Caco-2 (cell line): ENCODE results near the gene RAB3A. TPM values are rescaled to one million over a fixed set of nuclear protein-coding genes. Genes with fewer than 3 reads are reported as not detected.

Experiments used
- BruUV-seq: library from RNA; stranded (reverse); fragments of 400-500 nt; replicated peaks from 2 replicates; lab custom pipeline; 2021; lab: Mats Ljungman, UMichigan
- CTCF ChIA-PET: fragments of 300-600 bp; sonication (Branson Sonifier 250); formaldehyde crosslinking; loops from one replicate; lab custom pipeline; 2022; ENCODE audit warnings: antibody characterized with exemption; lab: Charles Lee
- POLR2A ChIA-PET: fragments of 300-600 bp; sonication (Branson Sonifier 250); formaldehyde crosslinking; loops from one replicate; lab custom pipeline; 2022; ENCODE audit warnings: antibody characterized with exemption; lab: Charles Lee
- DNase-seq, 2 experiments: peaks; one replicate each; pipeline versions ENCODE4 v3.0.0 to v3.0.0-alpha.2; 2020 to 2022
- H3K27me3 ChIP-seq: replicated peaks from 2 replicates; pipeline ENCODE4 v1.6.0; 2011; ENCODE audit warnings: low read length; ENCODE audit not compliant: control insufficient read depth, insufficient read depth
- H3K36me3 ChIP-seq: 2 replicates; pipeline ENCODE4 v1.5.1; 2011; ENCODE audit warnings: low read length; ENCODE audit not compliant: control insufficient read depth, insufficient read depth
- H3K4me1 ChIP-seq: fragments of 250-450 bp; sonication (Bioruptor Pico); 2 replicates; pipeline ENCODE4 v1.5.1; 2020; ENCODE audit warnings: mild to moderate bottlenecking
- H3K4me3 ChIP-seq: 2 replicates; pipeline ENCODE4 v1.5.1; 2011; ENCODE audit warnings: low read depth, mild to moderate bottlenecking, control low read depth, low read length
- H3K9me3 ChIP-seq: fragments of 250-450 bp; sonication (Bioruptor Pico); 2 replicates; pipeline ENCODE4 v1.5.1; 2020; ENCODE audit warnings: mild to moderate bottlenecking, moderate library complexity
- H3K27ac Mint-ChIP-seq: one replicate; pipeline ENCODE4 v1.8.0; 2022; ENCODE audit warnings: mixed read lengths; ENCODE audit not compliant: unreplicated experiment
- H3K27me3 Mint-ChIP-seq: one replicate; pipeline ENCODE4 v1.8.0; 2022; ENCODE audit warnings: mixed read lengths; ENCODE audit not compliant: insufficient read depth, unreplicated experiment
- H3K36me3 Mint-ChIP-seq: one replicate; pipeline ENCODE4 v1.8.0; 2022; ENCODE audit warnings: mild to moderate bottlenecking, mixed read lengths; ENCODE audit not compliant: insufficient read depth, unreplicated experiment
- H3K4me1 Mint-ChIP-seq: one replicate; pipeline ENCODE4 v1.8.0; 2022; ENCODE audit warnings: low read depth, mixed read lengths; ENCODE audit not compliant: unreplicated experiment
- H3K4me3 Mint-ChIP-seq: one replicate; pipeline ENCODE4 v1.8.0; 2022; ENCODE audit warnings: mild to moderate bottlenecking, moderate library complexity, mixed read lengths; ENCODE audit not compliant: unreplicated experiment
- H3K9me3 Mint-ChIP-seq: one replicate; pipeline ENCODE4 v1.8.0; 2022; ENCODE audit warnings: mixed read lengths; ENCODE audit not compliant: unreplicated experiment
- CTCF ChIP-seq, 2 experiments: fragments of 200-600 bp in 1 of 2; IDR thresholded peaks; 1 replicate in 1 of 2; 2 replicates in 1 of 2; pipeline versions ENCODE4 v1.5.1 to v1.8.0; 2011 to 2022; ENCODE audit warnings: antibody characterized with exemption in 1 of 2, control low read depth in 1 of 2, inconsistent platforms in 1 of 2, low read depth in 1 of 2, low read length in 1 of 2, mild to moderate bottlenecking in 1 of 2, moderate library complexity in 1 of 2; ENCODE audit not compliant: insufficient read depth in 1 of 2, severe bottlenecking in 1 of 2, unreplicated experiment in 1 of 2
- intact Hi-C: fragments of 100-400 bp; cut with micrococcal nuclease; formaldehyde crosslinking; loops from one replicate; pipeline ENCODE4 v1.10.0; 2022; ENCODE audit not compliant: unreplicated experiment
- total RNA-seq: library from RNA; stranded (reverse); gene quantifications from 2 replicates; pipeline ENCODE4 v1.2.3, GENCODE V29; 2022

RAB3A gene
- total RNA-seq, 1 experiment from 2014 or later = 2.3 TPM

- peak; percentile 60 to 81 for DNase-seq
- Histone ChIP-seq H3K4me1 (no peaks in the 10 kb centered on the region), H3K9me3 (no peaks in the 10 kb centered on the region), H3K4me3 (no peak overlapping the region), H3K36me3 (no peaks in the 10 kb centered on the region), H3K27me3 (no peaks in the 10 kb centered on the region)
- Mint-ChIP-seq H3K9me3 (no peaks in the 10 kb centered on the region), H3K4me3 (no peak overlapping the region), H3K27me3 (no peaks in the 10 kb centered on the region), H3K4me1 (peaks cover 6% of the 10 kb centered on the region), H3K27ac (no peak overlapping the region), H3K36me3 (no peaks in the 10 kb centered on the region)
- CTCF ChIA-PET = interaction anchor here (0.5 to 2.7 kb wide), 19 partner anchors 10 to 139 kb away, joined by 3 to 33 read pairs (median 5); partner anchors contain the start of genes MPV17L2 and RAB3A
- intact Hi-C loops = loop anchor here (1.0 to 2.0 kb wide), 3 partner anchors 23 to 47 kb away; partner anchors contain the start of gene RAB3A
- POLR2A ChIA-PET = interaction anchor here (0.6 kb wide), 1 partner anchor 71 kb away, joined by 13 read pairs; no protein-coding TSS in a partner anchor
- BruUV-seq = no TSS peak
- TF ChIP-seq CTCF (IDR thresholded peaks at IDR 0.05; ENCODE audit: insufficient read depth in 1 of 2, low read depth in 1 of 2, low read length in 1 of 2, severe bottlenecking in 1 of 2, unreplicated experiment in 1 of 2) = peak; percentile 87 to 97
Observed at GRCh38 chr19:18251587-18252369, 47.9 kb upstream of the RAB3A start.

GRCh38 chr19:18249834-18250233 is 46.0 kb upstream of the RAB3A start:
- ChIA-PET CTCF (interaction anchor here (0.7 to 2.0 kb wide), 3 partner anchors 30 to 136 kb away, joined by 6 to 8 read pairs (median 7); no protein-coding TSS in a partner anchor), POLR2A (no interaction called here)
- Histone ChIP-seq H3K9me3 (no peaks in the 10 kb centered on the region), H3K4me1 (no peaks in the 10 kb centered on the region), H3K36me3 (no peaks in the 10 kb centered on the region), H3K4me3 (no peak overlapping the region), H3K27me3 (no peaks in the 10 kb centered on the region)
- H3K4me1 Mint-ChIP-seq = no peaks in the 10 kb centered on the region
- H3K27ac Mint-ChIP-seq = no peak overlapping the region
- no TSS peak for BruUV-seq
- no peaks in the 10 kb centered on the region for H3K9me3 Mint-ChIP-seq
- TF ChIP-seq CTCF (IDR thresholded peaks at IDR 0.05; ENCODE audit: insufficient read depth in 1 of 2, low read depth in 1 of 2, low read length in 1 of 2, severe bottlenecking in 1 of 2, unreplicated experiment in 1 of 2) = no peak
- intact Hi-C loops = no loop called here
- no peak for DNase-seq
- no peaks in the 10 kb centered on the region for H3K36me3 Mint-ChIP-seq
- H3K27me3 Mint-ChIP-seq = no peaks in the 10 kb centered on the region
- H3K4me3 Mint-ChIP-seq = no peak overlapping the region

GRCh38 chr19:18245297-18245696 is 41.5 kb upstream of the RAB3A start:
- POLR2A ChIA-PET = no interaction called here
- no peaks in the 10 kb centered on the region for H3K36me3 ChIP-seq
- H3K27me3 Mint-ChIP-seq = peaks cover 3% of the 10 kb centered on the region
- CTCF ChIA-PET = interaction anchor here (0.6 kb wide), 1 partner anchor 54 kb away, joined by 4 read pairs; no protein-coding TSS in a partner anchor
- H3K36me3 Mint-ChIP-seq = no peaks in the 10 kb centered on the region
- H3K4me1 ChIP-seq = no peaks in the 10 kb centered on the region
- no peaks in the 10 kb centered on the region for H3K4me1 Mint-ChIP-seq
- intact Hi-C loops = no loop called here
- H3K4me3 ChIP-seq = no peak overlapping the region
- no peaks in the 10 kb centered on the region for H3K27me3 ChIP-seq
- TF ChIP-seq CTCF (IDR thresholded peaks at IDR 0.05; ENCODE audit: insufficient read depth in 1 of 2, low read depth in 1 of 2, low read length in 1 of 2, severe bottlenecking in 1 of 2, unreplicated experiment in 1 of 2) = no peak
- no peak overlapping the region for H3K27ac Mint-ChIP-seq
- H3K9me3 Mint-ChIP-seq = no peaks in the 10 kb centered on the region
- no peak for DNase-seq
- no TSS peak for BruUV-seq
- no peaks in the 10 kb centered on the region for H3K9me3 ChIP-seq
- H3K4me3 Mint-ChIP-seq = no peak overlapping the region
